ENCODE data around the gene SEL1L3. TPM values are rescaled to one million over a fixed set of nuclear protein-coding genes. Genes with fewer than 3 reads are reported as not detected.

Gene SEL1L3
- total and polyA plus RNA-seq, 2 donors (not counting 3 experiments of a cell fraction or from before 2014, with no cell fraction given) = 53.4 to 122 TPM

DNA sequence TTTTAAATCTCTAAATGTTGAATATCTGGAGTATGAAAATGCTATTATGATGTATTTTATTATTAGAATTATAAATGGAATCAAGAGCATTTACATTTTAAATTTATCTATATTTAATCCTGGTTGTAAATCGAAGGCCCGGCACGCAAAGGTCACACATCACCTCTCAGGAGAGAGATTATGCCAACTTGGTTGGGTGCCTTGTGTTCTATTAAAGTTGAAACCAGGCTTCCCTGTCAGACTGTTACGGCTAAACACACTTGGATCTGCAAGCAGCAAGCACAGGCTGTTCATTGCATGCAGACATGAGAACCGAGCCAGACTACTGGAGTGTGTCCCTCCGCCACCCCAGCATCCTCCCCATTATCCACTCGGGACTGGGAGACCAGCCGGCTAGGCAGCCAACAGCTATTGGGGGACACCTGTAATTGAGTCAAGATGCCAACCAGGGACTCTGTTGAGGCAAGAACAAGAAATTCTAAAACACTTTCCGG, 16.4 kb upstream of the SEL1L3 start:
- CTCF ChIA-PET = no interaction called here

More for the DNA sequence above, 16.4 kb upstream of the SEL1L3 start:
- intact Hi-C loops (cut with micrococcal nuclease) = no loop called here
- Histone ChIP-seq H4K20me1 (replicated peaks; ENCODE audit: control insufficient read depth, extremely low read depth, insufficient read depth, low read length) (no peaks in the 10 kb centered on the region), H3K9ac (replicated peaks; ENCODE audit: extremely low read depth, insufficient read depth, low read length) (no peak overlapping the region), H2AFZ (ENCODE audit: low read depth, low read length) (no peak overlapping the region), H3K79me2 (ENCODE audit: control insufficient read depth, insufficient read depth, low read length) (no peaks in the 10 kb centered on the region), H3K9me1 (replicated peaks; ENCODE audit: control insufficient read depth, extremely low read depth, insufficient read depth, low read length) (no peaks in the 10 kb centered on the region), H3K27ac (ENCODE audit: insufficient read depth, low read depth, low read length) (no peak overlapping the region), H3K4me3 (replicated peaks in 1 of 3; ENCODE audit: insufficient read depth in 1 of 3, low read depth in 1 of 3, low read length in 3 of 3) (no peak overlapping the region), H3K27me3 (ENCODE audit: control insufficient read depth in 2 of 2, insufficient read depth in 2 of 2, low read length in 2 of 2) (no peaks in the 10 kb centered on the region), H3K36me3 (ENCODE audit: control insufficient read depth in 2 of 2, extremely low read depth in 1 of 2, insufficient read depth in 2 of 2, low read length in 2 of 2) (no peaks in the 10 kb centered on the region), H3K4me1 (ENCODE audit: control insufficient read depth, extremely low read depth, insufficient read depth, low read length) (peaks cover 5% of the 10 kb centered on the region), H3K9me3 (replicated peaks; ENCODE audit: control insufficient read depth, insufficient read depth, low read length) (no peaks in the 10 kb centered on the region), H3K4me2 (ENCODE audit: insufficient read depth, low read length) (no peak overlapping the region)
- no peak for DNase-seq (ENCODE audit: low read depth, low spot score)
- FAIRE-seq = no peak
- TF ChIP-seq GATA2 (IDR thresholded peaks at IDR 0.05; ENCODE audit: insufficient read depth, insufficient read length, low read depth, low read length) = no peak
- TF ChIP-seq, protein P1, sequence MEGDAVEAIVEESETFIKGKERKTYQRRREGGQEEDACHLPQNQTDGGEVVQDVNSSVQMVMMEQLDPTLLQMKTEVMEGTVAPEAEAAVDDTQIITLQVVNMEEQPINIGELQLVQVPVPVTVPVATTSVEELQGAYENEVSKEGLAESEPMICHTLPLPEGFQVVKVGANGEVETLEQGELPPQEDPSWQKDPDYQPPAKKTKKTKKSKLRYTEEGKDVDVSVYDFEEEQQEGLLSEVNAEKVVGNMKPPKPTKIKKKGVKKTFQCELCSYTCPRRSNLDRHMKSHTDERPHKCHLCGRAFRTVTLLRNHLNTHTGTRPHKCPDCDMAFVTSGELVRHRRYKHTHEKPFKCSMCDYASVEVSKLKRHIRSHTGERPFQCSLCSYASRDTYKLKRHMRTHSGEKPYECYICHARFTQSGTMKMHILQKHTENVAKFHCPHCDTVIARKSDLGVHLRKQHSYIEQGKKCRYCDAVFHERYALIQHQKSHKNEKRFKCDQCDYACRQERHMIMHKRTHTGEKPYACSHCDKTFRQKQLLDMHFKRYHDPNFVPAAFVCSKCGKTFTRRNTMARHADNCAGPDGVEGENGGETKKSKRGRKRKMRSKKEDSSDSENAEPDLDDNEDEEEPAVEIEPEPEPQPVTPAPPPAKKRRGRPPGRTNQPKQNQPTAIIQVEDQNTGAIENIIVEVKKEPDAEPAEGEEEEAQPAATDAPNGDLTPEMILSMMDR (IDR thresholded peaks at IDR 0.05; ENCODE audit: extremely low read depth in 1 of 2, insufficient read depth in 1 of 2, low read depth in 1 of 2, low read length in 2 of 2) = no peak
- no peak for TF ChIP-seq POLR2A (IDR thresholded peaks at IDR 0.05; ENCODE audit: low read depth, low read length)
- no peak for TF ChIP-seq MYC (IDR thresholded peaks at IDR 0.05; ENCODE audit: low read depth, low read length)
- no peak for TF ChIP-seq EZH2 (IDR thresholded peaks at IDR 0.05; ENCODE audit: borderline replicate concordance, low read depth, low read length, severe bottlenecking)
- TF ChIP-seq FOS (IDR thresholded peaks at IDR 0.05; ENCODE audit: borderline replicate concordance, insufficient read depth, low read length) = no peak
- no peak for TF ChIP-seq JUN (IDR thresholded peaks at IDR 0.05; ENCODE audit: borderline replicate concordance, insufficient read depth, insufficient read length, low read depth)
- TF ChIP-seq POLR2AphosphoS5 (IDR thresholded peaks at IDR 0.05; ENCODE audit: insufficient read depth, low read depth, low read length) = no peak
- TF ChIP-seq, protein P2, sequence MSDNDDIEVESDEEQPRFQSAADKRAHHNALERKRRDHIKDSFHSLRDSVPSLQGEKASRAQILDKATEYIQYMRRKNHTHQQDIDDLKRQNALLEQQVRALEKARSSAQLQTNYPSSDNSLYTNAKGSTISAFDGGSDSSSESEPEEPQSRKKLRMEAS (IDR thresholded peaks at IDR 0.05; ENCODE audit: insufficient read depth, insufficient read length) = no peak
- no TSS peak for BruUV-seq (replicated peaks)
- dilution Hi-C loops (cut with MboI; ENCODE audit: extremely low pct_ligation_motif_present, low sequenced_read_pairs) = no loop called here
- POLR2A ChIA-PET = no interaction called here

All from endothelial cell of umbilical vein (primary cell).